ENCODE data around the gene CNGA1.

- TF ChIP-seq CTCF (IDR thresholded peaks at IDR 0.05) (no peak), POLR2A (IDR thresholded peaks at IDR 0.05) (no peak)
These were observed 23.1 kb upstream of the CNGA1 start for GRCh38 chr4:48039561-48039960.

Measured in uterus (tissue), 2 donors.